ENCODE measurements around the gene CAB39. TPM values are rescaled to one million over a fixed set of nuclear protein-coding genes. Genes with fewer than 3 reads are reported as not detected.

Gene CAB39
- total and polyA plus RNA-seq, 11 donors, result 28.6 to 99.2 (median 84.2) TPM

DNA sequence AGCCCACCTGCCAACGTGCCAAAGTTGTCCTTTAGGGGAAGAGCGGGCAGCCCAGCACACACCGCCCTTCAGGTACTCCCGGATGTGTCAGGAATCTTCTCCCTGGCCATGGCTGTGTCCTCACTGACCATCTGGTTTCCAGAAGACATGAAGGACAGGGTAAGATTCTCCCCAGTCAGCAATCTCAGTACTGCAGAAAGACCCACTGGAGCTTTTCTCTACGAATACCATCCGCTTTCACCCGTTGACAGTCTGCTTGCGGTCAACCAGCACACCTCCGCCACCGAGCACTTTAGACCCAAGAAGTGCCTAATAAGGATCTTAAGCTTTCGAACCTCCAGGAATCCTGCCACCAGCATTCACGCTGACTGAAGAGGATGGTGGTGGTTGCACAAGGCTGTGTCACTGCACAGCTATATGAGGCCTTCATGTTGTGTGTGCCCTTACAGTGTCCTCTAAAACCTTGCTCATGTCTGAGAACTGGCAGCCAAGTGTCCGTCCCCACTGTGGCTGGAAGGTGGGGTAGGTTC lies 109.4 kb downstream of the CAB39 start:
- Histone ChIP-seq H3K27ac (no peak overlapping the region), H3K27me3 (peaks cover 0 to 15% (median 4%) of the 10 kb centered on the region in 9 donors), H3K4me3 (no peak overlapping the region), H3K36me3 (peaks cover 0 to 42% (median 32%) of the 10 kb centered on the region in 9 donors), H3K4me1 (peaks cover 0 to 6% (median 1%) of the 10 kb centered on the region in 12 donors), H3K9me3 (no peaks in the 10 kb centered on the region)
- WGBS, 4 donors, result 92 to 95% (median 93%) methylated on average over 11 to 13 of the region's 13 CpGs
- intact Hi-C loops (cut with DNase I), result loop anchor here in 4 of 10 donors (2.0 to 10.0 kb wide), 3 partner anchors 229 to 623 kb away; partner anchors contain the start of gene PSMD1 (in 2 of the 4)
- peak in 1 of 4 donors; percentile 13 for ATAC-seq
- no peak for DNase-seq
- TF ChIP-seq, protein P1, sequence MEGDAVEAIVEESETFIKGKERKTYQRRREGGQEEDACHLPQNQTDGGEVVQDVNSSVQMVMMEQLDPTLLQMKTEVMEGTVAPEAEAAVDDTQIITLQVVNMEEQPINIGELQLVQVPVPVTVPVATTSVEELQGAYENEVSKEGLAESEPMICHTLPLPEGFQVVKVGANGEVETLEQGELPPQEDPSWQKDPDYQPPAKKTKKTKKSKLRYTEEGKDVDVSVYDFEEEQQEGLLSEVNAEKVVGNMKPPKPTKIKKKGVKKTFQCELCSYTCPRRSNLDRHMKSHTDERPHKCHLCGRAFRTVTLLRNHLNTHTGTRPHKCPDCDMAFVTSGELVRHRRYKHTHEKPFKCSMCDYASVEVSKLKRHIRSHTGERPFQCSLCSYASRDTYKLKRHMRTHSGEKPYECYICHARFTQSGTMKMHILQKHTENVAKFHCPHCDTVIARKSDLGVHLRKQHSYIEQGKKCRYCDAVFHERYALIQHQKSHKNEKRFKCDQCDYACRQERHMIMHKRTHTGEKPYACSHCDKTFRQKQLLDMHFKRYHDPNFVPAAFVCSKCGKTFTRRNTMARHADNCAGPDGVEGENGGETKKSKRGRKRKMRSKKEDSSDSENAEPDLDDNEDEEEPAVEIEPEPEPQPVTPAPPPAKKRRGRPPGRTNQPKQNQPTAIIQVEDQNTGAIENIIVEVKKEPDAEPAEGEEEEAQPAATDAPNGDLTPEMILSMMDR (IDR thresholded peaks at IDR 0.05), result no peak
- no peak for TF ChIP-seq POLR2A (IDR thresholded peaks at IDR 0.05)

DNA sequence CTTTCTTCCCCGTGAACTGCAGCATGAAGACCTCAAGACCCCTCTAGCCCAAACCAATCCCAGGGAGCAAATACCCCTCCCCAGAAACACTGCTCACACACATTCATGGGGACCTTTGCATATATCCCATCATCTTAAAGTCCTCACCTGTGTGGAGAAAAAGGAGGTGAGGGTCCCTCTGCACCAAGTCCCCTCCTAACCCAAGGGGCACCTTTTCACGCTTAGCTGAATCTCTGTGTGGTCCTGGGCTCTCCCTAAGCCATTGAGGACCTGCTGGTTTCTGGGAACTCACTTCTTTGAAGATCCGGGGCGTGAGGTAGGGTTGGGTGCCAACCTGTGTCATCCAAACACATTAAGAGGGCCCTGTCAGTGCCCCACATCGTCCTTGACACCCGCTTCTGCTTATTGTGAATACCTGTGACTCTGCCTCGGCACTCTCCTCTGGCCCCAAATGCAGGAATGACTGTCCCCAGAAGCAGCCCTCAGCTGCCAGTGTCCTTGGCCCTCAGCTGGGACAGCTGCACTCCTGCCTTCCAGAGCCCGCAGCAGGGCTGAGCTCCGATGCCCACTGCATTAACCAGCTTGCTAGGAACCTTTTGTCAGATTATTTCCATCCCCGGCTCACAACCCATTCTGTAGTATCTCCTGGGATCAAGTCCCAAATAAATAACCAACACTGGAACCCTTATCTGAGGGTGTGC lies 110.8 kb downstream of the CAB39 start:
- DNase-seq (no peak), ATAC-seq (no peak)
- Histone ChIP-seq H3K4me3 (no peak overlapping the region), H3K36me3 (peaks cover 0 to 29% (median 19%) of the 10 kb centered on the region in 9 donors), H3K9me3 (no peaks in the 10 kb centered on the region), H3K27me3 (peaks cover 0 to 28% (median 16%) of the 10 kb centered on the region in 9 donors), H3K4me1 (peaks cover 0 to 13% (median 7%) of the 10 kb centered on the region in 12 donors), H3K27ac (no peak overlapping the region)
- TF ChIP-seq, protein P1 (IDR thresholded peaks at IDR 0.05), result no peak
- TF ChIP-seq POLR2A (IDR thresholded peaks at IDR 0.05), result no peak
- WGBS, 4 donors, result 75 to 77% (median 75%) methylated on average over 10 of the region's 10 CpGs
- intact Hi-C loops (cut with DNase I), result loop anchor here in 4 of 10 donors (2.0 to 10.0 kb wide), 3 partner anchors 227 to 621 kb away; partner anchors contain the start of gene PSMD1 (in 2 of the 4)

DNA sequence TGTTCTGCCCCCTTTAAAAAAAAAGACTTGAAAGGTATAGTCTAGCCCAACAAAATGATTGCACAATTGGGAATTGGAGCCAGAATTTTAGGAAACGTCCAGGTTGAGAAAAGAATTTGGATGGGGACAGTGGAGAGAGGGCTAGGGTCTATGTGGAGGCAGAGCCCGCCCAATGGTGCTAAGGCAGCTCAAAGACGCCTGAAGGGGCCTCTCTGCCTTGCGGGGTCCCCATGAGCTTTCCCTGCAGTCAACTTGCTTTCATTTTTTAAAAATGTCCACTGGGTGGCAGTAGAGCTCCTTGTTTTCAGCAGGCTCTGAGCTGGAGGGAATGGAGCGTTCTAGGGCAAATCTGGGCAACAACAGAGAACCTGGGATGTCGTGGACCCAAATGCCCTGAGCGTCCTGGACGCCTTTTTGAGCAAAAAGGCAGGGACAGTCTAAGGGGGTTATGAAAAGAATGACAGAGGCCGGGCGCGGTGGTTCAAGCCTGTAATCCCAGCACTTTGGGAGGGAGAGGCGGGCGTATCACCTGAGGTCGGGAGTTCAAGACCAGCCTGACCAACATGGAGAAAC lies 111.8 kb downstream of the CAB39 start:
- TF ChIP-seq, protein P1 (IDR thresholded peaks at IDR 0.05), result peak; percentile 57 to 83 (median 73)
- TF ChIP-seq POLR2A (IDR thresholded peaks at IDR 0.05), result no peak
- WGBS, 4 donors, result 21 to 23% (median 22%) methylated on average over 14 of the region's 14 CpGs
- ATAC-seq (peak; percentile 39 to 76 (median 70)), DNase-seq (peak in 3 of 5 donors; percentile 37 to 62 (median 48))
- H3K4me1 ChIP-seq, result peaks cover 0 to 16% (median 10%) of the 10 kb centered on the region in 12 donors
- no peak overlapping the region for H3K27ac ChIP-seq
- peaks cover 0 to 37% (median 24%) of the 10 kb centered on the region in 9 donors for H3K27me3 ChIP-seq
- H3K4me3 ChIP-seq, result peak overlapping the region in 7 of 12 donors; percentile 4 to 44 (median 26)
- peaks cover 0 to 18% (median 9%) of the 10 kb centered on the region in 9 donors for H3K36me3 ChIP-seq
- H3K9me3 ChIP-seq, result no peaks in the 10 kb centered on the region
- intact Hi-C loops (cut with DNase I), result loop anchor here in 9 of 10 donors (1.0 to 10.0 kb wide), 6 partner anchors 24 to 620 kb away; partner anchors contain the start of gene PSMD1 (in 2 of the 9)
